Muscle of leg (tissue), 11 donors: ENCODE measurements around the gene MILR1. TPM values are rescaled to one million over a fixed set of nuclear protein-coding genes. Genes with fewer than 3 reads are reported as not detected.
"Not testable (repeated sequence)": the region's sequence is repeated elsewhere in the genome, so short reads cannot be mapped to it uniquely, and the experiment has no call there.

ENCODE experiments used
- DNase-seq: peaks from one replicate; pipeline ENCODE4 v3.0.0; 2013
- H3K27ac ChIP-seq: one replicate; pipeline ENCODE4 v1.5.1; 2013; ENCODE audit warnings: mild to moderate bottlenecking, low read length, control low read depth
- H3K27me3 ChIP-seq: one replicate; pipeline ENCODE4 v1.6.1; 2013; ENCODE audit warnings: low read length; ENCODE audit not compliant: control insufficient read depth, insufficient read depth
- H3K36me3 ChIP-seq: one replicate; pipeline ENCODE4 v1.6.1; 2013; ENCODE audit warnings: low read length; ENCODE audit not compliant: control insufficient read depth, insufficient read depth
- H3K4me1 ChIP-seq: one replicate; pipeline ENCODE4 v1.6.1; 2013; ENCODE audit warnings: low read length; ENCODE audit not compliant: control insufficient read depth, insufficient read depth
- H3K4me3 ChIP-seq: one replicate; pipeline ENCODE4 v1.5.1; 2013; ENCODE audit warnings: low read length, control low read depth
- H3K9me3 ChIP-seq: replicated peaks from 2 replicates; pipeline ENCODE4 v1.6.1; 2013; ENCODE audit warnings: low read depth, low read length; ENCODE audit not compliant: control insufficient read depth
- WGBS: methylation state at CpG from one replicate; pipeline ENCODE4 v1.1.5; 2013; ENCODE audit warnings: missing lambda C conversion rate; ENCODE audit not compliant: insufficient coverage; 5-methylcytosine and 5-hydroxymethylcytosine counted together
- polyA plus RNA-seq, 8 donors: library from polyadenylated mRNA; unstranded; fragments of 120-200 nt; gene quantifications; one replicate each; pipeline versions ENCODE4 v1.2.1 to v1.2.3, GENCODE V29; 2013; ENCODE audit warnings: inconsistent platforms in 1 of 8, low replicate concordance in 1 of 8; ENCODE audit not compliant: insufficient read length in 8 of 8, insufficient read depth in 1 of 8
- total RNA-seq: library from RNA; stranded (reverse); fragments of 120-200 nt; gene quantifications from one replicate; pipeline ENCODE4 v1.2.4, GENCODE V29; 2013

The MILR1 gene
- total and polyA plus RNA-seq, 9 donors: 2.6 to 7.0 (median 4.4) TPM

GRCh38 chr17:64410750-64411490, 38.0 kb upstream of the MILR1 start:
- Histone ChIP-seq H3K4me1 (peaks cover 13% of the 10 kb centered on the region), H3K27ac (peak overlapping the region; percentile 20), H3K9me3 (no peaks in the 10 kb centered on the region), H3K36me3 (no peaks in the 10 kb centered on the region), H3K27me3 (no peaks in the 10 kb centered on the region), H3K4me3 (no peak overlapping the region)
- WGBS: 94% methylated on average over 4 of the region's 4 CpGs
- DNase-seq: no peak

DNA sequence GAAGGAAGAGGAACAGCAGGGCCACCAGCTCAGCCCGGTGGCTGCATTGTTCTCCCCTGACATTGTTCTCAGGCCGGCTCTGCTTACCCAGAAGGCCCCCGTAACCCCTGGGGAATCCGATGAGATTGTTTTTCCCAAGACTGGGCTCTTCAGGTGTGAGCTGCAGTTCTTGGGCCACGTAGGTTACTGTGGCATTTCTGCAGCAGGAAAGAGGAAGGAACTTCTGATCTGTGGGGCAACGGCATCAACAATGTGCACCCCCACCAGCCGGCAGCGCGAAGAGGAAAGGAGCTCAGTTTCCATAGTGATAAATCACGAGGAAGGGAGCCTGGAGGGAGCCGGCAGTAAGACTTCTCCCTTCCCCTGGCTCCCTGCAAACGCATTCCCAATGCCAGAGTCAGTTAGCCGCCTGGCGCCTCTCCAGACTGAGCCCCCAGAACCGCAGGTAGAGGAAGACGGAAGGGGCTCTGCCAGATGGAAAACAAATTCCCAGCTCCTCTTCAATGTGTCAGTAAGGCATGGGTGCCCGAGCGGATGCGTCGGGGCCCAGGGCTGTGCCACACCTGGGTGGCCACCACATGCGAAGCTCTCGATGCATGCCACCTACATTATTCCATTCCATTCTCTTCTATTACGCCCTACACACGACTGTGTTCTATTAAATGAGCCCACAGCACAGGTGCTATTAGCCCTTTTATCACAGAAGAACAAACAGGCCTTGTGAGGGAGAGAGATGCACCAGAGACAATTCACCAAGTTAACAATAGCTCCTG, 36.7 kb upstream of the MILR1 start:
- Histone ChIP-seq H3K4me1 (peaks cover 13% of the 10 kb centered on the region), H3K4me3 (peak overlapping the region; percentile 19), H3K27me3 (no peaks in the 10 kb centered on the region), H3K27ac (peak overlapping the region; percentile 81), H3K36me3 (no peaks in the 10 kb centered on the region), H3K9me3 (no peaks in the 10 kb centered on the region)
- peak; percentile 80 for DNase-seq
- WGBS: 26% methylated on average over 14 of the region's 24 CpGs

DNA sequence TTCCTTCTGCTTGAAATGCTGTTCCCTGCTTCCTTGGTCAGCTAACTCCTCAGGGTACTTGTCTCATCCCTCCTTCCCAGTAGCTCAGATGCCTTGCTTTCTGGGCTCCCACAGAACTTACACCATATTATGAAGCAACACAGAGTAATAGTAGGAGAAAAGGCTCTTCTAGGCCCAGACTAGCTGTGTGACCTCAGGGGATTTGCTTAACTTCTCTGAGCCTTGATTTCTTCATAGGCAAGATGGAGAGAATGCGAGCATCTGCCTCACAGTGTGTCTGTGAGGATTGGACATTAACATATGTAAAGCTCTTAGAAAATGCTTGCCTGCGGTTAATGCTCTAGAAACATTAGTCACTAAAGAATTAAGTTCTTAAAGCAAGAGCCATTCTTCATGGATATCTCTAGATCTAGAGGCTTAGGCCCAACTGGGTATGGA, 36.0 kb upstream of the MILR1 start:
- Histone ChIP-seq H3K36me3 (no peaks in the 10 kb centered on the region), H3K4me3 (peak overlapping the region; percentile 21), H3K27ac (peak overlapping the region; percentile 81), H3K27me3 (no peaks in the 10 kb centered on the region), H3K4me1 (peaks cover 13% of the 10 kb centered on the region), H3K9me3 (no peaks in the 10 kb centered on the region)
- 83% methylated on average over 1 of the region's 2 CpGs for WGBS
- DNase-seq: no peak

DNA sequence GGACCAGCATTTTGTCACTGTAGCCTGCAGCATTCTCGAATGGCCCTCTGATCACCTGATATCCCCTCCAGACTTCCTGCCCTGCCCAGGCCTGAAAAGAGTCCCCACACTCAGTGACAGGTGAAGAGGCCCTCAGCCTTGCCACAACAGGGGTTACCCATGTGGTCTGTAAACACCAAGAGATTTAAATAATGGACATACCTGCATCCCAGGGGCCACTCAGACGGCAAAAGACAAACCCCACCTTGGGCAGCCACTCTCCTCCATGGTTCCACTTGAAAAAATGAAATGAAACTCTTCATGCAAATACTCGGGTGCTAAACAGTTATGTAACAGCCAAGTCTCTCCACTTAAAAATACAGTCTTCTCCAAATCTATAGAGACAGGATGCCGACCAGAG, 35.4 kb upstream of the MILR1 start:
- Histone ChIP-seq H3K4me3 (peak overlapping the region; percentile 21), H3K9me3 (no peaks in the 10 kb centered on the region), H3K27ac (peak overlapping the region; percentile 81), H3K4me1 (peaks cover 13% of the 10 kb centered on the region), H3K27me3 (no peaks in the 10 kb centered on the region), H3K36me3 (no peaks in the 10 kb centered on the region)
- DNase-seq: no peak
- WGBS: 30% methylated on average over 2 of the region's 4 CpGs

- peak; percentile 77 for DNase-seq
- 39% methylated on average over 12 of the region's 19 CpGs for WGBS
- no peak overlapping the region for H3K27ac ChIP-seq
Measured at GRCh38 chr17:64418506-64419339, 30.2 kb upstream of the MILR1 start.

GRCh38 chr17:64420143-64420670, 28.7 kb upstream of the MILR1 start:
- no peaks in the 10 kb centered on the region for H3K27me3 ChIP-seq
- H3K36me3 ChIP-seq: no peaks in the 10 kb centered on the region
- WGBS: no CpG with 5 or more reads among the region's 6 CpGs
- H3K4me3 ChIP-seq: no peak overlapping the region
- peaks cover 2% of the 10 kb centered on the region for H3K4me1 ChIP-seq
- DNase-seq: peak; percentile 85
- no peak overlapping the region for H3K27ac ChIP-seq
- no peaks in the 10 kb centered on the region for H3K9me3 ChIP-seq

More at GRCh38 chr17:64418506-64419339, 30.2 kb upstream of the MILR1 start:
- Histone ChIP-seq H3K36me3 (no peaks in the 10 kb centered on the region), H3K27me3 (no peaks in the 10 kb centered on the region), H3K4me1 (peaks cover 2% of the 10 kb centered on the region), H3K9me3 (no peaks in the 10 kb centered on the region), H3K4me3 (no peak overlapping the region)

DNA sequence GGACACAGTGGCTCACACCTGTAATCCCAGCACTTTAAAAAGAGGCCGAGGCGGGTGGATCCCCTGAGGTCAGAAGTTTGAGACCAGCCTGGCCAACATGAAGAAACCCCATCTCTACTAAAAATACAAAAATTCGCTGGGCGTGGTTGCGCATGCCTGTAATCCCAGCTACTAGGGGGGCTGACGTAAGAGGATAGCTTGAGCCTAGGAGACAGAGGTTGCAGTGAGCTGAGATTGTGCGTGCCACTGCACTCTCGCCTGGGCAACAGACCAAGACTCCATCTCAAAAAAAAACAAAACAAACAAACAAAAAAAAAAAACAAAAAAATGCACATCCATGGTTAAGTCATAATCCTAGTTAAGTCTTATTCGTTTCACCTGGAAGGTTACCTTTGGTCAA, 26.8 kb upstream of the MILR1 start:
- not testable (repeated sequence) for H3K4me1 ChIP-seq, H3K27ac ChIP-seq, DNase-seq, H3K9me3 ChIP-seq, H3K4me3 ChIP-seq, H3K36me3 ChIP-seq, H3K27me3 ChIP-seq
- WGBS: 100% methylated on average over 1 of the region's 9 CpGs

DNA sequence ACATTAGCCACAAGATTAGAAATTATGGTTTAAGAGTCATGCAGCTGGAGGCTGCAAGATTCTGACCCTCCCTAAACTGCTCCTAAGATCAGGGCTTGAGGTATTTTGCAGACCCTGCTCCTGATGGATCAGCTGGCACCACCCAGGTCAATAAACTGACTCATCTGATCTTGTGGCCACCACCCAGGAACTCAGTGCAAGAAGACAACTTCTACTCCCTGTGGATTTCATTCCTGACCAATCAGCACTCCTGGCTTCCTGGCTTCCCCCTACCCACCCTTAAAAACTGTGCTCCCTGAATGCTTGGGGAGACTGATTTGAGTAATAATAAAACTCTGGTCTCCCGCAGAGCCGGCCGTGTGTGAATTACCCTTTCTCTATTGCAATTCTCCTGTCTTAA, 25.0 kb upstream of the MILR1 start:
- no peak for DNase-seq
- H3K36me3 ChIP-seq: no peaks in the 10 kb centered on the region
- H3K27me3 ChIP-seq: no peaks in the 10 kb centered on the region
- no peak overlapping the region for H3K4me3 ChIP-seq
- no peaks in the 10 kb centered on the region for H3K4me1 ChIP-seq
- no peak overlapping the region for H3K27ac ChIP-seq
- no CpG with 5 or more reads among the region's 3 CpGs for WGBS
- no peaks in the 10 kb centered on the region for H3K9me3 ChIP-seq

GRCh38 chr17:64424324-64424849, 24.5 kb upstream of the MILR1 start:
- no CpG with 5 or more reads among the region's 1 CpG for WGBS
- Histone ChIP-seq H3K4me3 (no peak overlapping the region), H3K27ac (no peak overlapping the region), H3K27me3 (no peaks in the 10 kb centered on the region), H3K9me3 (no peaks in the 10 kb centered on the region), H3K4me1 (no peaks in the 10 kb centered on the region), H3K36me3 (no peaks in the 10 kb centered on the region)
- no peak for DNase-seq
